Peyer's patch (tissue), 4 donors: ENCODE results near the gene TNFAIP8.

Experiments
- CTCF ChIP-seq, 6 experiments: fragments of 450-650 bp in 4 of 6; fragments of 200-600 bp in 2 of 6; sonication (generic) in 1 of 6; IDR thresholded peaks; one replicate each; pipeline ENCODE4 v1.5.1; 2017 to 2019; ENCODE audit warnings: antibody characterized with exemption in 6 of 6, mild to moderate bottlenecking in 3 of 6, moderate library complexity in 1 of 6
- POLR2A ChIP-seq, 2 donors: fragments of 450-650 bp; IDR thresholded peaks; one replicate each; pipeline ENCODE4 v1.5.1; 2017; ENCODE audit warnings: antibody characterized with exemption in 2 of 2, mild to moderate bottlenecking in 2 of 2, moderate library complexity in 2 of 2

- TF ChIP-seq POLR2A (IDR thresholded peaks at IDR 0.05) (no peak), CTCF (IDR thresholded peaks at IDR 0.05) (no peak)
These were observed 38.9 kb upstream of the TNFAIP8 start for GRCh38 chr5:119316906-119317305.
